Muscle of leg (tissue), 11 donors: ENCODE measurements around the gene EEA1. TPM values are rescaled to one million over a fixed set of nuclear protein-coding genes. Genes with fewer than 3 reads are reported as not detected.
"Not testable (repeated sequence)": the region's sequence is repeated elsewhere in the genome, so short reads cannot be mapped to it uniquely, and the experiment has no call there.

Experiments used
- DNase-seq: peaks from one replicate; pipeline ENCODE4 v3.0.0; 2013
- H3K27ac ChIP-seq: one replicate; pipeline ENCODE4 v1.5.1; 2013; ENCODE audit warnings: mild to moderate bottlenecking, low read length, control low read depth
- H3K27me3 ChIP-seq: one replicate; pipeline ENCODE4 v1.6.1; 2013; ENCODE audit warnings: low read length; ENCODE audit not compliant: control insufficient read depth, insufficient read depth
- H3K36me3 ChIP-seq: one replicate; pipeline ENCODE4 v1.6.1; 2013; ENCODE audit warnings: low read length; ENCODE audit not compliant: control insufficient read depth, insufficient read depth
- H3K4me1 ChIP-seq: one replicate; pipeline ENCODE4 v1.6.1; 2013; ENCODE audit warnings: low read length; ENCODE audit not compliant: control insufficient read depth, insufficient read depth
- H3K4me3 ChIP-seq: one replicate; pipeline ENCODE4 v1.5.1; 2013; ENCODE audit warnings: low read length, control low read depth
- H3K9me3 ChIP-seq: replicated peaks from 2 replicates; pipeline ENCODE4 v1.6.1; 2013; ENCODE audit warnings: low read depth, low read length; ENCODE audit not compliant: control insufficient read depth
- WGBS: methylation state at CpG from one replicate; pipeline ENCODE4 v1.1.5; 2013; ENCODE audit warnings: missing lambda C conversion rate; ENCODE audit not compliant: insufficient coverage; 5-methylcytosine and 5-hydroxymethylcytosine counted together
- polyA plus RNA-seq, 8 donors: library from polyadenylated mRNA; unstranded; fragments of 120-200 nt; gene quantifications; one replicate each; pipeline versions ENCODE4 v1.2.1 to v1.2.3, GENCODE V29; 2013; ENCODE audit warnings: inconsistent platforms in 1 of 8, low replicate concordance in 1 of 8; ENCODE audit not compliant: insufficient read length in 8 of 8, insufficient read depth in 1 of 8
- total RNA-seq: library from RNA; stranded (reverse); fragments of 120-200 nt; gene quantifications from one replicate; pipeline ENCODE4 v1.2.4, GENCODE V29; 2013

EEA1 gene
- total and polyA plus RNA-seq, 9 donors = 11.6 to 24.7 (median 20.7) TPM

DNA sequence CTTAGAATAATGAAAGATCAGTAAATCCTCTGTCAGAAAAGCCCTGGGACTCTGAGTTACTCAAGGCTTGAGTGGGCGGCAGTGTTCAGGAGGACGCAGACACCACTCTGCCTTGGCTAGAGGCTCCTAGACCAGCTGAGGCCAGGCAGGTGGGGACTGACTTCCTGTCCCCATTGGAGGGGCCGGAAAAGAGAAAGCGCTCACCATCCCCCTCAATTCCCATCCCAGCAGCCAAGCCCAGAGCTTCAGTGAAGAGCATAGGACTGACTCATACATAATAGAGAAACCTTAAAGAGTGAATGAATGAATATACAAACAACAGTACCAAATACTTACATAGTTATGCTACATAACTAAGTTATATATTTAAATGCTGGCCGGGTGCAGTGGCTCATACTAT lies 164.3 kb downstream of the EEA1 start:
- WGBS = 33% methylated on average over 1 of the region's 5 CpGs
- Histone ChIP-seq H3K4me1 (peaks cover 7% of the 10 kb centered on the region), H3K4me3 (no peak overlapping the region), H3K27me3 (no peaks in the 10 kb centered on the region), H3K36me3 (no peaks in the 10 kb centered on the region), H3K27ac (peak overlapping the region; percentile 25), H3K9me3 (peaks cover 4% of the 10 kb centered on the region)
- peak; percentile 88 for DNase-seq

DNA sequence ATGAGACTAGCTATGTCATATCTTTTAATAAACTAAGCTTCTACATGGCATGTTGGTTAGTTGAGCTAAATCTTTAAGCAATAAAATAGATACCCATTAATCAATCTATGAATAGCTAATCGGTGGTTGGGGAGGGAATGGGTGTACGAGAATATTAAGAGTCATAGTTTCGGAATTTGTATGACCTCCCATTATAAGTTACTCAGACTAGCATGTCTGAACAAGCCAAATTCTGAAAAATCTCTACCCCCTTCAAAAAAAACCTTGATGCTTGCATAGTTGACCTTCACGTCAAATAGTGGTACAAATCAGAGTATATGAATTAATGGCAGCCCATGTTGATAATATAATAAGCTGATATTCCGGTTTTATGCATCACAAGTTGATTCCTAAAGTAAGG lies 166.3 kb downstream of the EEA1 start:
- peaks cover 2% of the 10 kb centered on the region for H3K4me1 ChIP-seq
- H3K4me3 ChIP-seq = no peak overlapping the region
- WGBS = no CpG with 5 or more reads among the region's 5 CpGs
- no peak overlapping the region for H3K27ac ChIP-seq
- no peaks in the 10 kb centered on the region for H3K27me3 ChIP-seq
- no peak for DNase-seq
- H3K36me3 ChIP-seq = no peaks in the 10 kb centered on the region
- peaks cover 4% of the 10 kb centered on the region for H3K9me3 ChIP-seq

GRCh38 chr12:92759634-92760268 lies 169.3 kb downstream of the EEA1 start:
- Histone ChIP-seq H3K36me3 (no peaks in the 10 kb centered on the region), H3K4me3 (no peak overlapping the region), H3K27ac (no peak overlapping the region), H3K27me3 (no peaks in the 10 kb centered on the region), H3K9me3 (peaks cover 4% of the 10 kb centered on the region), H3K4me1 (peaks cover 5% of the 10 kb centered on the region)
- no peak for DNase-seq
- WGBS = 86% methylated on average over 1 of the region's 3 CpGs

GRCh38 chr12:92757597-92758121 lies 171.4 kb downstream of the EEA1 start:
- 45% methylated on average over 2 of the region's 5 CpGs for WGBS
- Histone ChIP-seq H3K4me3 (no peak overlapping the region), H3K4me1 (peaks cover 5% of the 10 kb centered on the region), H3K27me3 (no peaks in the 10 kb centered on the region), H3K9me3 (peaks cover 4% of the 10 kb centered on the region), H3K36me3 (no peaks in the 10 kb centered on the region), H3K27ac (peak overlapping the region; percentile 8)
- DNase-seq = no peak

DNA sequence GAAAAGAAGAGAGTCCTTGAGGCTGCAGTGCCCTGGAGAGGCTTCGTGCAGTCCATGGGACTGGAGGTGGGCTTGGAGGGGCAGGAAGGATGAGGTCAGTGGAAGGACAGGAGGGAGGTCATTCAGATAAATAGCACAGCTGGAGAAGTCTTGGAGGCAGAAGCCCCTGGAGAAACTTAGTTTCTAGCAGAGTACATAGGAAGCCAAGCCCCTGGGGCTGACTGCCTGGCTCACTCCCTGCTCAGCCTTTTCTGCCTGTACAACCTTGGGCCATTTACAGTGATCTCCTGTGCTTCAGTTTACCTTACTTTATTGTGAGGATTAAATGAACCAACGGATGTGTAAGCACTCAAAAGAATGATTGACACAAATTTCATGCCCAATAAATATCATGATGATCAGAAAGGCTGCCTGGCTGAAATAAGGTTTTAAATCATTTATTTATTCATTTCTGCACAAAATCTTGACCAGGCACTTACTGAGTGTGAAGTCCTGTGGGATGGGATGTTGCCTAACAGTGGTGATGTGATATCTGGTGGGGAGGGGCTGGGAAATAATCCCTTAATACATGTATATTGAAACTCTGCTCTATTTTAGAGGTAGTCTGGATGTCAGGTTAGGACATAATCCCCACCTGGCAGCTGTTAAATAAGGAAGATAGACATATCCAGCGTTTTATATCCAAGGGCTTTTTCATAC lies 172.0 kb downstream of the EEA1 start:
- DNase-seq = peak; percentile 54
- Histone ChIP-seq H3K36me3 (no peaks in the 10 kb centered on the region), H3K9me3 (peaks cover 2% of the 10 kb centered on the region), H3K4me1 (peaks cover 5% of the 10 kb centered on the region), H3K4me3 (no peak overlapping the region), H3K27me3 (no peaks in the 10 kb centered on the region), H3K27ac (peak overlapping the region; percentile 38)
- 30% methylated on average over 1 of the region's 3 CpGs for WGBS

GRCh38 chr12:92753976-92754885 lies 174.9 kb downstream of the EEA1 start:
- Histone ChIP-seq H3K4me3 (no peak overlapping the region), H3K4me1 (peaks cover 5% of the 10 kb centered on the region), H3K27me3 (no peaks in the 10 kb centered on the region), H3K9me3 (no peaks in the 10 kb centered on the region), H3K27ac (peak overlapping the region; percentile 67), H3K36me3 (no peaks in the 10 kb centered on the region)
- 83% methylated on average over 3 of the region's 10 CpGs for WGBS
- DNase-seq = peak; percentile 60

DNA sequence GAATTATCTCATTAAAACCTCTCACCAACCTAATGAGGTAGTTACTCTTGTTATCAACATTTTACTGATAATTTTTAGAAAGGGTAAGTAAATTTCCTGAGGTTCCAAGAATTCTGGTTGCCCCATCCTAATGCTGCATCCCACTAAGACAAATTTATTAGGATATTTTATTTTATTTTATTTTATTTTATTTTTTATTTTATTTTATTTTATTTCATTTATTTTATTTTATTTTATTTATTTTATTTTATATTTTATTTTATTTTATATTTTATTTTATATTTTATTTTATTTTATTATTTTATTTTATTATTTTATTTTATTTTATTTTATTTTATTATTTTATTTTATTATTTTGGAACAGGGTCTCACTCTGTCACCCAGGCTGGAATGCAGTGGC lies 179.4 kb downstream of the EEA1 start:
- peaks cover 11% of the 10 kb centered on the region for H3K4me1 ChIP-seq
- not testable (repeated sequence) for H3K36me3 ChIP-seq, DNase-seq, H3K9me3 ChIP-seq, H3K27ac ChIP-seq, H3K27me3 ChIP-seq, H3K4me3 ChIP-seq

- Histone ChIP-seq H3K27ac (no peak overlapping the region), H3K9me3 (no peaks in the 10 kb centered on the region), H3K4me1 (peaks cover 13% of the 10 kb centered on the region), H3K4me3 (no peak overlapping the region), H3K27me3 (no peaks in the 10 kb centered on the region), H3K36me3 (no peaks in the 10 kb centered on the region)
- DNase-seq = no peak
- WGBS = no CpG with 5 or more reads among the region's 1 CpG
Observed at GRCh38 chr12:92747151-92747550, 181.9 kb downstream of the EEA1 start.

DNA sequence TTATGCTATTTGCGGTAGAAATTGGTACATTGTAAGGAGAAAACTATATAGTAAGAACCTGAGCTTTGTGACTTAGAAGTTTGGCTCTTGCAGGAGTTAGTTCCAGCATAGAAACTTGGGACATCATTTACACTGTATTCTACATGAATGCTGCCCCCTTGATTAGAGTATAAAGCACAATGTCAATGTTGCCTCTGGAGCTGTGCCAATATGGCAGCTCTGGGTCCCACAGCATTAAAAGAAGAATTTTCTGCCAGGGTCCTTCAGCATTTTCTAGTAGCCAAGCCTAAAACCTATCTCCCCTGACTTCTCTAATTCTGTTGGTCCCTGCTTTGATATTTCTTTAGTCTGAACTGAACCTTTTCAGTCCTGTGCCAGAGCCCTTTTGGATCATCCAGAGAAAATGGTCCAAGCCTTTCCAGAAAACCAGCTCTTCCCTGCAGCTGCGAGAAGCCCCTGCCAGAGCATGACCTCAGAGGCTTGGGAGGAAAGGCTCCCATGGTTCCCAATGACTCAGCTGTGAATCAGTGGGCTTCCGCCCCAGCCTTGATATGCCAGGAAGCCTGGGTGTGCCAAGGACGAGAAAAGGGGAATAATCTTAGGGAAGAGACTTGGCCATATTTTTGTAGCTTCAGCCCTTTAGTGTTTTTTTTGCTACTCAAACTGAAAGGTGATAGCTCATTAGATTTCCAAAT lies 183.1 kb downstream of the EEA1 start:
- H3K4me1 ChIP-seq = peaks cover 13% of the 10 kb centered on the region
- 0% methylated on average over 3 of the region's 4 CpGs for WGBS
- H3K27ac ChIP-seq = peak overlapping the region; percentile 84

More for the DNA sequence above, 183.1 kb downstream of the EEA1 start:
- H3K36me3 ChIP-seq = no peaks in the 10 kb centered on the region
- H3K9me3 ChIP-seq = no peaks in the 10 kb centered on the region
- H3K27me3 ChIP-seq = no peaks in the 10 kb centered on the region
- H3K4me3 ChIP-seq = no peak overlapping the region
- peak; percentile 98 for DNase-seq
